Liver (tissue), 9 donors: ENCODE data around the gene AMT. TPM values are rescaled to one million over a fixed set of nuclear protein-coding genes. Genes with fewer than 3 reads are reported as not detected.

ENCODE experiments used
- DNase-seq: peaks from one replicate; pipeline ENCODE4 v3.0.0-alpha.2; 2017; ENCODE audit warnings: low spot score
- H3K27ac ChIP-seq, 2 donors: one replicate each; pipeline ENCODE4 v1.7.0; 2013; ENCODE audit warnings: inconsistent platforms in 2 of 2, low read length in 2 of 2, control low read depth in 1 of 2, low read depth in 1 of 2, mild to moderate bottlenecking in 1 of 2
- H3K27me3 ChIP-seq, 4 donors: one replicate each; pipeline versions ENCODE4 v1.6.1 to v1.7.0; 2013; ENCODE audit warnings: low read length in 3 of 4, inconsistent platforms in 1 of 4, mild to moderate bottlenecking in 1 of 4, moderate library complexity in 1 of 4; ENCODE audit not compliant: control insufficient read depth in 4 of 4, insufficient read depth in 4 of 4
- H3K36me3 ChIP-seq, 4 donors: one replicate each; pipeline versions ENCODE4 v1.6.1 to v1.7.0; 2013; ENCODE audit warnings: low read length in 3 of 4, mild to moderate bottlenecking in 3 of 4, low read depth in 1 of 4, moderate library complexity in 1 of 4; ENCODE audit not compliant: control insufficient read depth in 4 of 4, insufficient read depth in 3 of 4
- H3K4me1 ChIP-seq, 4 donors: one replicate each; pipeline versions ENCODE4 v1.6.1 to v1.7.0; 2013; ENCODE audit warnings: low read length in 3 of 4, mild to moderate bottlenecking in 3 of 4, moderate library complexity in 1 of 4; ENCODE audit not compliant: control insufficient read depth in 4 of 4, insufficient read depth in 4 of 4
- H3K4me3 ChIP-seq, 3 donors: one replicate each; pipeline versions ENCODE4 v1.6.1 to v1.7.0; 2013; ENCODE audit warnings: low read length in 3 of 3, control low read depth in 1 of 3, low read depth in 1 of 3, mild to moderate bottlenecking in 1 of 3
- H3K9ac ChIP-seq, 2 donors: one replicate each; pipeline ENCODE4 v1.7.0; 2013; ENCODE audit warnings: low read length in 2 of 2, mild to moderate bottlenecking in 2 of 2, moderate library complexity in 2 of 2, control low read depth in 1 of 2, low read depth in 1 of 2
- H3K9me3 ChIP-seq, 4 donors: one replicate each; pipeline versions ENCODE4 v1.6.1 to v1.7.0; 2013; ENCODE audit warnings: low read length in 3 of 4; ENCODE audit not compliant: control insufficient read depth in 4 of 4
- CTCF ChIP-seq: fragments of 150-350 bp; IDR thresholded peaks from 2 replicates; pipeline ENCODE4 v1.5.1; 2017; ENCODE audit warnings: improper control_type of control experiment, low read depth, low read length; ENCODE audit not compliant: missing input control
- FOXA1 ChIP-seq: IDR thresholded peaks from 2 replicates; pipeline ENCODE4 v1.6.1; 2016; ENCODE audit warnings: antibody characterized with exemption
- HNF4A ChIP-seq, 2 donors: conservative IDR thresholded peaks; 2 replicates each; pipeline ENCODE4 v1.6.1; 2016; ENCODE audit warnings: antibody characterized with exemption in 2 of 2, mild to moderate bottlenecking in 2 of 2
- MAX ChIP-seq: IDR thresholded peaks from 2 replicates; pipeline ENCODE4 v1.6.1; 2016; ENCODE audit warnings: antibody characterized with exemption
- NR2F2 ChIP-seq: IDR thresholded peaks from 2 replicates; pipeline ENCODE4 v1.6.1; 2016; ENCODE audit warnings: antibody characterized with exemption
- RAD21 ChIP-seq, 2 donors: IDR thresholded peaks; 2 replicates each; pipeline ENCODE4 v1.6.1; 2016; ENCODE audit warnings: antibody characterized with exemption in 2 of 2, mild to moderate bottlenecking in 2 of 2
- REST ChIP-seq: IDR thresholded peaks from 2 replicates; pipeline ENCODE4 v1.6.1; 2016; ENCODE audit warnings: antibody characterized with exemption, mild to moderate bottlenecking
- TAF1 ChIP-seq: conservative IDR thresholded peaks from 2 replicates; pipeline ENCODE4 v1.6.1; 2016; ENCODE audit warnings: antibody characterized with exemption, mild to moderate bottlenecking
- ZBTB33 ChIP-seq: IDR thresholded peaks from 2 replicates; pipeline ENCODE4 v1.6.1; 2016; ENCODE audit warnings: antibody characterized with exemption
- WGBS: extraction: QIAGEN DNeasy Blood & Tissue Kit; methylation state at CpG from one replicate; pipeline ENCODE4 v1.1.7; 2013; 5-methylcytosine and 5-hydroxymethylcytosine counted together
- polyA plus RNA-seq, 2 donors: library from polyadenylated mRNA; stranded (reverse) in 1 of 2; unstranded in 1 of 2; fragments of 200-250 nt in 1 of 2; fragments of >200 nt in 1 of 2; fragmentation: Nextera tagmentation in 1 of 2; extraction: Ambion mirVana in 1 of 2; gene quantifications; one replicate each; pipeline versions ENCODE4 v1.2.1 to v1.2.3, GENCODE V29; 2013 to 2015
- total RNA-seq, 2 donors: library from RNA; depleted of rRNA; stranded (reverse); fragments of >200 nt; gene quantifications; one replicate each; pipeline ENCODE4 v1.2.3, GENCODE V29; 2014
- TF ChIP-seq, protein P1 (sequence below): IDR thresholded peaks from 2 replicates; pipeline ENCODE4 v1.6.1; 2016; ENCODE audit warnings: antibody characterized with exemption
- donor health status: healthy.
- donor health status: healthy.
- donor health status: healthy.
- donor health status: healthy.
- donor health status: healthy.

The AMT gene
- total and polyA plus RNA-seq, 4 donors = 15.6 to 28.7 (median 25.5) TPM

GRCh38 chr3:49371946-49372345 is 50.3 kb downstream of the AMT start:
- H3K27me3 ChIP-seq = no peaks in the 10 kb centered on the region
- no peak for DNase-seq
- no peak overlapping the region for H3K9ac ChIP-seq
- H3K4me3 ChIP-seq = no peak overlapping the region
- H3K36me3 ChIP-seq = peaks cover 11 to 38% (median 32%) of the 10 kb centered on the region in 4 donors
- H3K4me1 ChIP-seq = peaks cover 0 to 3% (median 0%) of the 10 kb centered on the region in 4 donors
- no peak overlapping the region for H3K27ac ChIP-seq
- TF ChIP-seq FOXA1 = no peak
- TF ChIP-seq CTCF = no peak
- TF ChIP-seq REST = no peak
- TF ChIP-seq TAF1 = no peak
- TF ChIP-seq ZBTB33 = no peak
- TF ChIP-seq HNF4A (conservative IDR thresholded peaks at IDR 0.05) = no peak
- no peak for TF ChIP-seq MAX
- TF ChIP-seq, protein P1, sequence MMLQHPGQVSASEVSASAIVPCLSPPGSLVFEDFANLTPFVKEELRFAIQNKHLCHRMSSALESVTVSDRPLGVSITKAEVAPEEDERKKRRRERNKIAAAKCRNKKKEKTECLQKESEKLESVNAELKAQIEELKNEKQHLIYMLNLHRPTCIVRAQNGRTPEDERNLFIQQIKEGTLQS = no peak
- TF ChIP-seq RAD21 (IDR thresholded peaks at IDR 0.05) = no peak
- TF ChIP-seq NR2F2 = no peak
- H3K9me3 ChIP-seq = no peaks in the 10 kb centered on the region

GRCh38 chr3:49370585-49371290 is 51.5 kb downstream of the AMT start:
- no peak overlapping the region for H3K9ac ChIP-seq
- H3K27me3 ChIP-seq = no peaks in the 10 kb centered on the region
- no peak overlapping the region for H3K4me3 ChIP-seq
- no peak overlapping the region for H3K27ac ChIP-seq
- H3K9me3 ChIP-seq = no peaks in the 10 kb centered on the region
- peaks cover 11 to 46% (median 39%) of the 10 kb centered on the region in 4 donors for H3K36me3 ChIP-seq
- TF ChIP-seq, protein P1 = no peak
- no peak for TF ChIP-seq TAF1
- no peak for TF ChIP-seq REST
- 92% methylated on average over 6 of the region's 6 CpGs for WGBS
- DNase-seq = no peak
- peaks cover 0 to 3% (median 0%) of the 10 kb centered on the region in 4 donors for H3K4me1 ChIP-seq
